ENCODE data around the gene PSMC1.

Gene PSMC1

DNA sequence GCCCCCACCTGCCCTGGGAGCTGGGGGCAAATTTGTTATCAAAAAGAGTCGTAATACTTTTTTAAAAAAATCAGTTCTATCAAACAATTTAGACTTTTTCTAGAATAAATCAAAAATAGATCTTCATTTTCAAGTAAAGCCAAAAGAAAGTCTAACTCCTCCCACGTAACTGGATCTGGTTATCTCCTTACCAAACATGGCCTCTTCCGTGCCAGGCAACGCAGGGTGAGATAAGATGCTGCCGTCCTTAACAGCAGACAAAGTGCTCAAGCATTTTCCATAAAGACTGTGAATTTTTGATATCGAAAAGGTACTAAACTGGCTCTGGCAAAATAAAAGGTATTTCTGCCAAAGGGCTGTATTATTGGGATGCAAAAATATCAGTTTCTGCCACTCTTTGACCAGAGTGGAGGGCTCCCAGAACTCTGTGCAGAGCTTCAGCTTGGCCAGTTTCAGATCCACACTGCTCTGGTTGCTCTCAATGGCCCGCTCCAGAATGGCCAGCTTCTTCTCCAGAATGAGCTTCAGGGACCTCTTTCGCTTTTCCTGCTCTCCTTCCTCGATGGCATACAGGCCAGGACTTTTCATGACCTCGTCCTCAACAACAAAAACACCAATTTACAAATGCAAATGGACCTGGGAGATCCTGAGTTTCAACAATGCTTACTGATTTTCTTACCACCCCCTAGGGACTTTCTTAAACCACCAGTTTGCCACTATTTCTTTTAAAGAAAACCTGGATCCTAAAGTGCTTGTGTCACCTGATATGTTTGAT is 46.4 kb downstream of the PSMC1 start:
- no peak for DNase-seq

DNA sequence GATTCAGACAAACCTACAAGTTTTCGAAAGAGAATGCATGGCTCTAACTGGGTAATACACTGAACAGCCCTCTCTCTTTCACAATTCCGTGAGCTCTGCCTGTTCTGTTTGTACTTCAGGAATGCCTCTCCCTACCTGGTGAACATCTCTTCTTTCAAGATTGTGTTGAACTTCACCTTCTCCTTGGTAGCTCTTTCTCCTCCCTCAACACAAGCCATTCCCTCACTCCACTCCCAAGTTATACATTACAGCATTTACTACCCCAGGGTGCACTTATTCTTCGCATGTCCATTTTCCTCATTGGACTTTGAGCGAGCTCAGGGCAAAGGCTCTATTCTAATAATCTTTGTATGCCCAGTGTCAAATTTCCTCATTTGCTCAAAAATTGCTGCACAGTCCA is 47.1 kb downstream of the PSMC1 start:
- no peak for DNase-seq

DNA sequence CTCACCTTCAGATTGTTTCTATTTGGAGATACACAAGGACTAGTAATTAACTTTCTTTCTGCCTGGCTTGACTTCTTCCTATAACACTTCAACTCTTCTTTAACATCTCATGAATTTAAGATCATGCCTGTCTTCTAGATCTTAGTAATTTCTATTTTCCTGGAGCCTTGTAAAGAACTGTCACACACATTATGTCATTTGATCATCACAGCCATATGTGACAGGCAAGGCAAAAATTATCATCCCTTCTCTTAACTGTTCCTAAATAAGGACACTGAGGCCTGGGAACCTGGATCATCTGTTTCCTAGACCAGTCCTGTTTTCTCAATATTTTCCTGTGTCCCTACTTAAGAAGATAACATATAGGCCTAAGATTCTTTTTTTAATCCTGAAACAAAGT is 48.1 kb downstream of the PSMC1 start:
- no peak for DNase-seq

DNA sequence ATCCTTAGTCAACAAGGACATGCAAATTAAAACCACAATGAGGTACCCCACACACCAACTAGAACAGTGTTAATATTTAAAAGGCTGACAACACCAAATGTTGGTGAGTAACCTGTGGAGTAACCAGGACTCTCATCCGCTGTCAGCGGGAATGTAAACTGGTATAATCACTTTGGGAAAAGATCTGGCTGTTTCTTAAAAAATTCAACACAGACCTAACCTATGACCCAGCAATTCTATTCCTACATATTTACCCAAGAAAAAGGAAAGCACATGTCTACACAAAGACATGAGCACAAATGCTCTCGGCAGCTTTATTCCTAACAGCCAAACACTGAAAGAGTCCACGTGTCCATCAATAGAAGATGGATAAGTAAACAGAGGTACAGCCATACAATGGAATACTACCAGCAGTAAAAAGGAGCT is 48.8 kb downstream of the PSMC1 start:
- no peak for DNase-seq

DNA sequence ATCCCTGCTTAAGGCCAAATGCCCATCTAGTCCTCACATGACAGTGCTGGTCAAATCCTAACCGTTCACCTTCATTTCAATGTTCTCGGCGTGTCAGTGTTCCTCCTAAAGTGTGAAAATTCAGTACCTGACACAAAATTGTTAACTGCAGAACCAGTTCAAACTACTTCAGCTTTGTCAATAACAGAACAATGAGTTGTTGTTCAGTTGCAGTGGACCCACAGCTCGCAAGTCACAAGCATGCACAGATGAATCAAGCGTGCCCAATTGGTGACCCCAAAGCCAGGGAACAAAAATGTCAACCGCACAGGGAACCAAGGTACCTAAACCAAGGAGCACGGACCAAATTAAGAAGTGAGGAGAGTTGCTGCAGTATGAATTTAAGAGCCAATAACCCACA is 52.2 kb downstream of the PSMC1 start:
- DNase-seq = no peak

DNA sequence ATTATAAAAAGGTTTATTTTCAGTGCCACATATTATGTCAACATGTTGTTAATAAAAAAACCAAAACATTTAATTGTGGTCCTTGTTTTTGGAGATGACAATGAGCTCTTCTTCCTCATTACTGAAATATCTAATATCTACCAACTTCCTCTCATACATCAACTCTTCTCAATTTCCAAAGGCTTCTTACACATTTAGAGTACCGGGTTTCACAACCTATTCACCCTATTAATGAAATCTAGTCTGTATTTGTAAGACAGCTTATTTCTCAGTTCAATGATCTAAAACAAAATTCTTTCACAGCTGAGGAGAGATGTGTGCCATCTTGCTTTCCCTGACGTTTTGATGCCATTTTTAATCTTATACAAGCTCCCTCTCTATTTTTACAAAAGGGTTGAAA is 60.9 kb downstream of the PSMC1 start:
- no peak for DNase-seq

DNA sequence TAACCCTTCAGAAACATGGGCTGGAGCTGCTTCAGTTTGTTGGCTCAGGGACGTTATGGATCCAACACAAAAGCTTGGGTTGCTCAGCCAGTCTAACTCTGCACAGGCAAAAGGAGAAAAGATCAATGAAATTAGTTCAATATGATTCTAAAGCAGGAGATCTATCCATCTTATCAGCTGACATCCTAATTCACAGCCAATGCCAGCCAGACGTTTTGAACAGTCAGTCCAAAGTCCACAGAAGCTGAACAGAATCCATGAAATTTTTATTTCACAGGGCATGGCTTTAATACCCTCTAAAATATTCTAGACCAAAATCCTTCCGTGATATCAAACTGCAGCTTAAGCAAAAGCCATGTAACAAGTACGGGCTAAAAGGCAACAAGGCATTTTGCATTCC is 61.7 kb downstream of the PSMC1 start:
- DNase-seq = no peak

DNA sequence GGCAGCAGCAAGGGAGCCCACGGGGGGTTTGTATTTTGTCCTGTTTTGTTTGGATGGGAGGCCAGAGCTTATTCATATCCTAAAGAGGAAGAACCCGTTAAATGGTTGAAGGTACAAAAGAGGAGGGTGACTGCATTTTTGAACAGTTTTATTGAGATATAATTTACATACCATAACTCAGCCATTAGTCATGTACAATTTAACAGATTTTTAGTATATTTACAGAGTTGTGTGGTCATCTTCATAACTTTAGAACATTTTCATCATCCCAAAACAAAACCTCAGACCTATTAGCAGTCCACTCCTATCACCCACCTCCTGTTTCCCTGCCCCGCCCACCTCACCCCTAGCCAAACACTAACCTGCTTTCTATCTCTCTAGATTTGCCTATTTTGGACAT is 62.8 kb downstream of the PSMC1 start:
- DNase-seq = peak; percentile 2

DNA sequence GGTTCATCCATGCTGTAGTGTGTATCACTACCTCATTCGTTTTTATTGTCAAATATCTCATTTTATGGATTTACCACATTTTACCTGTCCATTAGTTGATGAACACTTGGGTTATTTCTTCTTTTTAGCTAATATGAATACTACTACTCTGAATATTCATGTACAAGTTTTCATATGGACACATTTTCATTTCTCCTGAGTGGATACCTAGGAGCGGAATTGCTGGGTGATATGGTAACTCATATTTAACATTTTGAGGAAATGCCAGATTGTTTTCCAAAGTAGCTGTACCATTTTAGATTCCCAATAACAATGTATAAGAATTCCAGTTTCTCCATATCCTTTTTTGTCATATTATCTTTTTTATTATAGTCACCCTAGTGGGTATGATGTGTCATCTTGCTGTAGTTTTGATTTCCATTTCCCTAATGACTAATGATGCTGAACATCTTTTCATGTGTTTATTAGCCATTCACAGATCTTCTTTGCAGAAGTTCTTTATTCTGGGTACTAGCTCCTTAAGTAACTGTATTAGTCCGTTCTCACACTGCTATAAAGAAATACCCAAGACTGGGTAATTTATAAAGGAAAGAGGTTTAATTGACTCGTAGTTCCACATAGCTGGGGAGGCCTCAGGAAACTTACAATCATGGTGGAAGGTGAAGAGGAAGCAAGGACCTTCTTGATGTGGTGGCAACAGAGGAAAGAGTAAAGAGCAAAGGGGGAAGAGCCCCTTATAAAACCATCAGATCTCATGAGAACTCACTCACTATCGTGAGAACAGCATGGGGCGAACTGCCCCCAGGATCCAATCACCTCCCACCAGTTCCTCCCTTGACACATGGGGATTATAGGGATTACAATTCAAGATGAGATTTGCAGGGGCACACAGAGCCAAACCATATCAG is 63.5 kb downstream of the PSMC1 start:
- DNase-seq = no peak

DNA sequence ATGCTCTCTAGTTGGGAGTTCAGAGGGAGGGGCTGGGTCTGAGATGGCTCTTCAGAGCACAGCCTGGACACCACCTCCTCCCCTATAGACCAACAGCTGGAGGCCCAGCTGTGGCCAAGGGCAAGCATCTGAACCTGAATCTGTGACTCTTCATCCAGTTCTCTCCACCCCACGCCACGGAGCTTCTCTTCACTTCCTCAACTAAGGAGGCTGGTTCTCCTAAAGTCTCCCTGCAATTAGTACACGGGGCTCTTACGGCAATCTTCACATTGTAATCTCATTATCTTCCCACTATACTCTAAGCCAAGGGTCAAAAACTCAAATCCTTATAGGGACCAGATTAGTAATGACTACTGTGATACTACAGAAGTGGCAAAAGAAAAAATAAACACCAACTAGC is 65.5 kb downstream of the PSMC1 start:
- DNase-seq = no peak
